Large intestine (tissue), 3 donors: ENCODE measurements around the gene CYP21A2. TPM values are rescaled to one million over a fixed set of nuclear protein-coding genes. Genes with fewer than 3 reads are reported as not detected.
"Not testable (repeated sequence)": the region's sequence is repeated elsewhere in the genome, so short reads cannot be mapped to it uniquely, and the experiment has no call there.

Experiments
- DNase-seq, 2 donors: peaks; one replicate each; pipeline versions ENCODE4 v3.0.0 to v3.0.0-alpha.2; 2013
- H3K27ac ChIP-seq: one replicate; pipeline ENCODE4 v1.5.1; 2013; ENCODE audit warnings: low read length
- H3K27me3 ChIP-seq: 2 replicates; pipeline ENCODE4 v1.6.1; 2013; ENCODE audit warnings: low read length; ENCODE audit not compliant: control insufficient read depth, insufficient read depth
- H3K36me3 ChIP-seq: 2 replicates; pipeline ENCODE4 v1.6.1; 2013; ENCODE audit warnings: low read length; ENCODE audit not compliant: control insufficient read depth, insufficient read depth
- H3K4me1 ChIP-seq: one replicate; pipeline ENCODE4 v1.6.1; 2013; ENCODE audit warnings: low read length; ENCODE audit not compliant: control insufficient read depth, insufficient read depth
- H3K4me3 ChIP-seq: one replicate; pipeline ENCODE4 v1.5.1; 2013; ENCODE audit warnings: low read length
- H3K9me3 ChIP-seq: one replicate; pipeline ENCODE4 v1.6.1; 2013; ENCODE audit warnings: mild to moderate bottlenecking, low read depth, low read length, moderate library complexity; ENCODE audit not compliant: control insufficient read depth
- WGBS: methylation state at CpG from one replicate; pipeline ENCODE4 v1.1.5; 2013; ENCODE audit warnings: low lambda C conversion rate; ENCODE audit not compliant: insufficient coverage; 5-methylcytosine and 5-hydroxymethylcytosine counted together
- polyA plus RNA-seq: library from polyadenylated mRNA; unstranded; fragments of 120-200 nt; gene quantifications from one replicate; pipeline ENCODE4 v1.2.1, GENCODE V29; 2013

Gene CYP21A2
- polyA plus RNA-seq, 1 donor: 1.5 TPM

- Histone ChIP-seq H3K9me3 (no peaks in the 10 kb centered on the region), H3K4me1 (peaks cover 22% of the 10 kb centered on the region), H3K27me3 (no peaks in the 10 kb centered on the region), H3K27ac (peak overlapping the region; percentile 29), H3K36me3 (no peaks in the 10 kb centered on the region), H3K4me3 (no peak overlapping the region)
- WGBS: no CpG with 5 or more reads among the region's 22 CpGs
- DNase-seq: no peak
Observed at GRCh38 chr6:32045811-32046449, 7.7 kb downstream of the CYP21A2 start.

- WGBS: no CpG with 5 or more reads among the region's 14 CpGs
- Histone ChIP-seq H3K36me3 (no peaks in the 10 kb centered on the region), H3K27me3 (no peaks in the 10 kb centered on the region), H3K27ac (peak overlapping the region; percentile 29), H3K4me3 (no peak overlapping the region), H3K4me1 (peaks cover 22% of the 10 kb centered on the region), H3K9me3 (no peaks in the 10 kb centered on the region)
- DNase-seq: peak; percentile 25 to 31
Observed at GRCh38 chr6:32046450-32047083, 8.4 kb downstream of the CYP21A2 start.

- WGBS: no CpG with 5 or more reads among the region's 11 CpGs
- Histone ChIP-seq H3K9me3 (no peaks in the 10 kb centered on the region), H3K4me1 (peaks cover 22% of the 10 kb centered on the region), H3K36me3 (no peaks in the 10 kb centered on the region), H3K4me3 (no peak overlapping the region), H3K27ac (no peak overlapping the region), H3K27me3 (no peaks in the 10 kb centered on the region)
- peak in 1 of 2 donors; percentile 6 for DNase-seq
Observed at GRCh38 chr6:32047084-32047478, 8.9 kb downstream of the CYP21A2 start.

- peaks cover 22% of the 10 kb centered on the region for H3K4me1 ChIP-seq
- H3K9me3 ChIP-seq: no peaks in the 10 kb centered on the region
- H3K4me3 ChIP-seq: no peak overlapping the region
- H3K27me3 ChIP-seq: no peaks in the 10 kb centered on the region
- no peaks in the 10 kb centered on the region for H3K36me3 ChIP-seq
- H3K27ac ChIP-seq: no peak overlapping the region
- WGBS: no CpG with 5 or more reads among the region's 6 CpGs
- DNase-seq: no peak
Observed at GRCh38 chr6:32047539-32047854, 9.3 kb downstream of the CYP21A2 start.

- H3K36me3 ChIP-seq: no peaks in the 10 kb centered on the region
- 70% methylated on average over 2 of the region's 42 CpGs for WGBS
- H3K9me3 ChIP-seq: no peaks in the 10 kb centered on the region
- peaks cover 22% of the 10 kb centered on the region for H3K4me1 ChIP-seq
- H3K4me3 ChIP-seq: no peak overlapping the region
- no peak overlapping the region for H3K27ac ChIP-seq
- H3K27me3 ChIP-seq: no peaks in the 10 kb centered on the region
- peak; percentile 60 to 70 for DNase-seq
Observed at GRCh38 chr6:32047855-32048766, 9.9 kb downstream of the CYP21A2 start.

GRCh38 chr6:32049149-32049548 lies 10.9 kb downstream of the CYP21A2 start:
- not testable (repeated sequence) for H3K36me3 ChIP-seq, H3K9me3 ChIP-seq, H3K4me3 ChIP-seq, H3K27ac ChIP-seq, DNase-seq, H3K27me3 ChIP-seq
- H3K4me1 ChIP-seq: peaks cover 22% of the 10 kb centered on the region
- no CpG with 5 or more reads among the region's 21 CpGs for WGBS

GRCh38 chr6:32049736-32050135 lies 11.5 kb downstream of the CYP21A2 start:
- not testable (repeated sequence) for H3K27ac ChIP-seq, DNase-seq, H3K36me3 ChIP-seq, H3K27me3 ChIP-seq, H3K9me3 ChIP-seq, H3K4me3 ChIP-seq
- WGBS: no CpG with 5 or more reads among the region's 11 CpGs
- H3K4me1 ChIP-seq: peaks cover 22% of the 10 kb centered on the region

- Histone ChIP-seq H3K27me3 (no peaks in the 10 kb centered on the region), H3K4me3 (no peak overlapping the region), H3K27ac (no peak overlapping the region), H3K9me3 (no peaks in the 10 kb centered on the region), H3K4me1 (peaks cover 22% of the 10 kb centered on the region), H3K36me3 (no peaks in the 10 kb centered on the region)
- 60% methylated on average over 1 of the region's 5 CpGs for WGBS
- DNase-seq: no peak
Observed at GRCh38 chr6:32050562-32050961, 12.3 kb downstream of the CYP21A2 start.

GRCh38 chr6:32052626-32053025 lies 14.4 kb downstream of the CYP21A2 start:
- not testable (repeated sequence) for H3K36me3 ChIP-seq, H3K27ac ChIP-seq, H3K9me3 ChIP-seq, H3K4me1 ChIP-seq, H3K4me3 ChIP-seq, H3K27me3 ChIP-seq, DNase-seq
- WGBS: no CpG with 5 or more reads among the region's 20 CpGs

GRCh38 chr6:32053314-32053713 lies 15.1 kb downstream of the CYP21A2 start:
- not testable (repeated sequence) for H3K27ac ChIP-seq, H3K9me3 ChIP-seq, H3K4me3 ChIP-seq, H3K4me1 ChIP-seq, DNase-seq, H3K27me3 ChIP-seq, H3K36me3 ChIP-seq
- no CpG with 5 or more reads among the region's 13 CpGs for WGBS
